GM10248 (cell line): ENCODE results near the gene IL34.
"Not testable (repeated sequence)": the region's sequence is repeated elsewhere in the genome, so short reads cannot be mapped to it uniquely, and the experiment has no call there.

Experiments
- CTCF ChIA-PET: fragments of 300-600 bp; sonication (Branson Sonifier 250); formaldehyde crosslinking; extraction: SDS; loops from one replicate; lab custom pipeline; 2021; ENCODE audit warnings: antibody characterized with exemption; lab: Yijun Ruan, JAX
- POLR2A ChIA-PET: fragments of 350-650 bp; sonication (Branson Sonifier 250); formaldehyde crosslinking; extraction: SDS; loops from one replicate; lab custom pipeline; 2020; ENCODE audit warnings: antibody characterized with exemption; lab: Yijun Ruan, JAX
- DNase-seq: peaks from one replicate; pipeline ENCODE4 v3.0.0; 2012; ENCODE audit errors: extremely low spot score
- CTCF ChIP-seq: IDR thresholded peaks from 2 replicates; pipeline ENCODE4 v1.5.1; 2012; ENCODE audit warnings: mild to moderate bottlenecking, low read depth; ENCODE audit errors: extremely low read depth, missing control alignments, control extremely low read depth

The IL34 gene

GRCh38 chr16:70665806-70666735, 19.7 kb downstream of the IL34 start:
- no peak for DNase-seq
- POLR2A ChIA-PET = no interaction called here
- no peak for TF ChIP-seq CTCF
- CTCF ChIA-PET = interaction anchor here (0.9 to 3.2 kb wide), 3 partner anchors 12 to 105 kb away, joined by 4 to 18 read pairs (median 7); no protein-coding TSS in a partner anchor

GRCh38 chr16:70670175-70670574, 23.8 kb downstream of the IL34 start:
- DNase-seq = no peak
- POLR2A ChIA-PET = no interaction called here
- no peak for TF ChIP-seq CTCF
- CTCF ChIA-PET = interaction anchor here (1.3 kb wide), 1 partner anchor 8 kb away, joined by 4 read pairs; no protein-coding TSS in a partner anchor

- POLR2A ChIA-PET, CTCF ChIA-PET, DNase-seq: not testable (repeated sequence)
Observed at GRCh38 chr16:70670938-70671337, 24.6 kb downstream of the IL34 start.

GRCh38 chr16:70674221-70675014, 28.1 kb downstream of the IL34 start:
- no peak for TF ChIP-seq CTCF
- ChIA-PET CTCF (interaction anchor here (2.2 to 12.1 kb wide), 2 partner anchors 14 to 95 kb away, joined by 4 to 120 read pairs; no protein-coding TSS in a partner anchor), POLR2A (no interaction called here)
- no peak for DNase-seq

- ChIA-PET POLR2A (no interaction called here), CTCF (interaction anchor here (1.2 to 12.1 kb wide), 3 partner anchors 11 to 93 kb away, joined by 3 to 120 read pairs (median 4); no protein-coding TSS in a partner anchor)
- no peak for DNase-seq
- no peak for TF ChIP-seq CTCF
Observed at GRCh38 chr16:70675851-70676513, 29.6 kb downstream of the IL34 start.

- TF ChIP-seq CTCF = no peak
- ChIA-PET CTCF (interaction anchor here (2.2 to 12.1 kb wide), 2 partner anchors 11 to 93 kb away, joined by 4 to 120 read pairs; no protein-coding TSS in a partner anchor), POLR2A (no interaction called here)
- no peak for DNase-seq
Observed at GRCh38 chr16:70676675-70677498, 30.5 kb downstream of the IL34 start.
